Inflammatory macrophage (primary cell): ENCODE results near the gene CPNE2.
"Not testable (repeated sequence)": the region's sequence is repeated elsewhere in the genome, so short reads cannot be mapped to it uniquely, and the experiment has no call there.

ENCODE experiments used
- DNase-seq, 2 donors: peaks; one replicate each; pipeline ENCODE4 v3.0.0-alpha.2; 2020 to 2022

Gene CPNE2

DNA sequence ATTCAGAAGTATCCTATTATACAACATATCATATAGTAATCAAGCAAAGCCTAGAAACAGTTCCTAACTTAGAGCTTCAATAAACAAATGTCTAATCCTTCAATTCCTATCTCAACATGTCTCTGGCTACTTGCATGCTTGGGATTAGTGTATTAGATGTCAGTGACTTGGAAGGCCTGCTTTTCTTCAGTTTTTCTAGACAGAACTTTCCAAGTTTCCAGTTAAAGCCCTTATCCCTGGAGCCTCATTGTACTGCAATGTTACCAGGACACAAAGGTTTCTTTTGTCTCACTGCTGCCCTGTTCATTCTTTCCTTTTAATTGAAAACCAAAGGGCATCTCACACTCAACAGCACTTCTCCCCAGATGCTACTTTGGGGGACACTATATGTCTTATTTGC is 76.9 kb downstream of the CPNE2 start:
- DNase-seq, result no peak

DNA sequence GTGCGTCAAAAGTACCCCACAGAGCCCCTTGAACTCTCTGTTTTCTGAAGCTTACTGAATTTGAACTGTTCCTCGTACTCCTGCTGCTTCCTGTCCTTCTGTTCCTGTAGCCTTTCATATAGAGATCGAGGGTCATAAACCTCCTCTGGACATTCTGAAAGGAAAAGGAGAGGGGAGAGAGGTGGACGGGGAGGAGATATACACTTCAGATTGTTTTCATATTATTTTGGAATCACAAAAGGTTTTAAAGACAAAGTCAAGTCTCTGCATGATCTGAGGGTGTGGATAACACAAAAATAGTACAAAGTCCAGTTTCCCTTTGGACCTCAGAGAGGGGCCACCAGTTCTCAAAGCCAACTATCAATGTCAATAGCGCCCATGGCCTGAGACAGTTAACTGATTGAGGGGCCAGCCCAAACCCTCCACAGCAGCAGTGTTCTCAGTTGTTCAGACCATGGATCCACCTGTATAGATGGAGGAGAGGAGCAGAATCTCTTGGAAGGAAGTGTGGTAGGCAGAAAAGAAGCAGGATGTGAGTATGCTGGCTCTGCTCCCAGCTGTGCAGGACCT is 80.4 kb downstream of the CPNE2 start:
- no peak for DNase-seq

DNA sequence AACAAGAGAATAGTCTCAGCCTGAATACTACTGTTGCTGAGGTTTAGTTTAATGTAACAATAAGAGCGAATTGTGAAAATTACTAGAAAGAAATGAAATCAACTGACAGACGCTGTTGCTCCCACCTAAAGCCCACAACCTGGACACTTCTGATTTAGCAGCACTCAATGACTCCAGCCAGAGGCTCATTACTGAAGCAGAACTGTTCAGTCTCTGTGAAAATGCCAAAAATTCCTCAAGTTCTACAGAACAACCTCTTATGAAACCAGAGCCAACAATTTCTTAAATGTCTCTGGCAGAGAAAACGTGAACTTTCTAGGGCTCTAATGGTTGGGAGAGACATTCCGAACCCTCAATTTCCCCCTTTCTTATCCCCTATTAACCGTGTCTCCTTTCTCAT is 83.5 kb downstream of the CPNE2 start:
- DNase-seq, result no peak

DNA sequence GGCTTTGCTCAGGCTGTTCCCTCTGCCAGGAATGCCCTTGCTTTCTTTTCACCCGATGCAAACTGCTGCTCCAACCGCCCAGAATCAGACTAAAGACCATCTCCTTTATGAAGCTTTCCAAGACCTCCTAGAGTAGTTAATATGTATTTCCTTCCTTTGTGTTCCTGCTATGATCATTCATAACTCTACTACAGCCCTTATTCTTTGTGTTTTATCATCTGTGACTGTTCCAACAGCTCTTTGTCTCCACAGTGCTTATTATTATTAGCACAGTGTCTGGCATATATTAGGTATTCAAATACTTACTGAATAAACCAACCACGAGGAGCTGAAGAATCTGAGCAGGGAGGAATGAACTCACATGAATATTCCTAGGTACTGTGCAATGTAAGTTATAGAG is 85.8 kb downstream of the CPNE2 start:
- DNase-seq, result no peak

DNA sequence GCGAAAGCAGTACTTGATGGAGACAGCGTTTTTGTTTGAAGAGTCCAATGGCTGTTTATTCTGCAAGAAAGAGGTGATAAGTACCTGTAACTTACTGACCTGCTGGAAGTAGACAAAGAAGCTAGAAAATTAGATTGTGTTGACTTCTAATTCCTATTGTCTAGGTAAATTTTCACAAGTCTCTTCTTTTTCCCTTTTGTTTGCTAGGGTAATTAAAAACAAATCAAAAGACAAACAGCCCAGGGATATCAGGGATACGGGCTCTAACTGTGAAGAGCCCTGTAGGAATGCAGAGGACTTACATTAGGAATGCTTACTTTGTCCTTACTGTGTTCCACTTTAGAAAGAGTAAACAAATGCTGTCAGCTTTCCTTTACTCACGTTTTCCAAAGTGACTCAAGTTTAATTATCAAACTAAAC is 86.4 kb downstream of the CPNE2 start:
- DNase-seq, result no peak

DNA sequence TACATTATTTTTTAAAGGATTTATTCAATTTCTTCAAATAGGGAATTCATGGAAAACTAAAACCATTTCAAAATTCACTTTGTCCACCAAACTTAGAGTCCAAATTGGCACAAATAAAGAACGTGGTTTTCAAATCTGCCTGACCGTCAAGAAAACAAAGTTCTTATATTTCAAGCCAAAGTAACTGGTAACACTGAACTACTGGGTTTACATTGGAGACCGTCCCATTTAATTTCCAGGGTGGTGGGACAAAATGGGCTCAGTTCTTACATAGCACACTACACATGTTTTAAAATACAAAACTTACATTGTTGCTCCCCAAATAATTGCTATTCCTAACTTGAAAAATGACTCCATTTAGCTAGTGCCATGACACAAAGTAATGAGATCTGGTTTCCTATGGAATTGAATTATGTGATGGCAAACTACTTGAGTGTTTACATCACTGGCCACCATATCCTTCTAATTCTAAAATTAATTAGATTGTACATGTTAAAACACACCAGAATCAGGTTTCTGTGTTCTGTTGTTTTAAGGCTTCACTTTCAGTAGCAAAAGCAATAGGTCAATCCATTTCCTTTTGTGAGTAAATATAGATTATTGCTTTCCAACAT is 86.9 kb downstream of the CPNE2 start:
- DNase-seq, result no peak

DNA sequence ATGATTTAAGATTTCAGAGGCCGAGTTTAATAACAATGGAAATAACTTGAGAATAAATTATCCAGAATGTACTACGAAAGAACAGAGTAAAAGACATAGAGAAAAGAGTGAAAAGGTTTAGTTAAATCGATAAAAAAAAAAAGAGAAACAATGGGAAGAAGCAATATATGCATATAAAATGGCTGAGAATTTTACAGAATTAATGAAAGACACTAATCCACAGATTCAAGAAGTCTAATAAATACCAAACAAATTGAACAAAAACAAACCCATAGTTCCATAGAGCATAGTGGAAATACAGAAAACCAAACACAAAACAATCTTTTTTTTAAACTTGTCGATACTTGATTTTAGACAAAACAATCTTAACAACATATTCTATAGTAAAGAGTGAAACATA is 91.7 kb downstream of the CPNE2 start:
- no peak for DNase-seq

DNA sequence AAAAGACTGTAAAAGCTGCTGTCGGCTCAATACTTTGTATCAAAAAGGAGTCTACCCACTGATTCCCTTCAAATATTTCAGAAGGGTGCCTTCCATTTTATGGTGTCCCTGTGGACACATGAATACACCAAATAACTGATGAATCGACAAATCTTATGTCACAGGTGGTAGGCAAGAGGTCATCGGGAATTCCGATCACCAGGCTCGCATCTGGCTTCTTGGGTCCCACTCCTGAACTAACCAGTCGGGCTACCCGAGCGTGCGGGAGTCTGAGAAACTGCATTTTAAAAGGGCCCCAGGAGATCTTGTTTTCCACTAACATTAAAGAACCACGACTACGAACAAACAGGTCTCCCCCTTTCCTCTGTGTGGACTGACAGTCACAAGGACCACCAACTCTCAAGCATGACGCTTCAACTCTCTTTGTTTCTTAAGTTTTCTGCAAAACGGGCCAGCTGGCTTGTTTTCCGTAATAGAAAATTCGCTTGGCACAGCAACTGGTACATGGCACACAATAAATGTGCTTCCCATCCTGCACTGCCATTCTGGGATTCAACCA is 92.6 kb downstream of the CPNE2 start:
- no peak for DNase-seq

DNA sequence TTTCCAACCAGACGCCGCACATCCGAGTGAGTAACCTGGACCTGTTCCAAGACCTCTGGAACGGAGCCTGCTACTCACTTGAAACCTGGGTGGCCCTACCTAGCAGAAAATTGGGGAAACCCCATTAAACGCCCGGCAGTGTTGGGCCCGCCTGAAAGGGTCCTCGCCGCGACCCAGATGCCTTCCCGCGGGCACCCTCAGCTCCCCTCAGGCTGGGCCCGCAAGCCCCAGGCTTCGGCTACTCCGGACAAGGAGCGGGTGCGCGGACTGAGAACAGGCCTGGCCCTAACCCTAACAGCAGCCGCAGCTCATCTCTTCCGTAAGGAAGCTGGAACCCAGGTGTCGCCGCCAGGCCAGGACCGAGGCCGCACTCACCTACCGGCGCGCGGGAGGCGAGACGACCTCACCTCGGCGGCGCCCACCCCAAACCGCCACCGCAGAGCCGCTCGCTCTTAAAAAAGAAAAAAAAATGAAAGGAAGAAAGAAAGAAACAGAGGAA is 93.1 kb downstream of the CPNE2 start:
- DNase-seq, result peak in 1 of 2 donors; percentile 11

DNA sequence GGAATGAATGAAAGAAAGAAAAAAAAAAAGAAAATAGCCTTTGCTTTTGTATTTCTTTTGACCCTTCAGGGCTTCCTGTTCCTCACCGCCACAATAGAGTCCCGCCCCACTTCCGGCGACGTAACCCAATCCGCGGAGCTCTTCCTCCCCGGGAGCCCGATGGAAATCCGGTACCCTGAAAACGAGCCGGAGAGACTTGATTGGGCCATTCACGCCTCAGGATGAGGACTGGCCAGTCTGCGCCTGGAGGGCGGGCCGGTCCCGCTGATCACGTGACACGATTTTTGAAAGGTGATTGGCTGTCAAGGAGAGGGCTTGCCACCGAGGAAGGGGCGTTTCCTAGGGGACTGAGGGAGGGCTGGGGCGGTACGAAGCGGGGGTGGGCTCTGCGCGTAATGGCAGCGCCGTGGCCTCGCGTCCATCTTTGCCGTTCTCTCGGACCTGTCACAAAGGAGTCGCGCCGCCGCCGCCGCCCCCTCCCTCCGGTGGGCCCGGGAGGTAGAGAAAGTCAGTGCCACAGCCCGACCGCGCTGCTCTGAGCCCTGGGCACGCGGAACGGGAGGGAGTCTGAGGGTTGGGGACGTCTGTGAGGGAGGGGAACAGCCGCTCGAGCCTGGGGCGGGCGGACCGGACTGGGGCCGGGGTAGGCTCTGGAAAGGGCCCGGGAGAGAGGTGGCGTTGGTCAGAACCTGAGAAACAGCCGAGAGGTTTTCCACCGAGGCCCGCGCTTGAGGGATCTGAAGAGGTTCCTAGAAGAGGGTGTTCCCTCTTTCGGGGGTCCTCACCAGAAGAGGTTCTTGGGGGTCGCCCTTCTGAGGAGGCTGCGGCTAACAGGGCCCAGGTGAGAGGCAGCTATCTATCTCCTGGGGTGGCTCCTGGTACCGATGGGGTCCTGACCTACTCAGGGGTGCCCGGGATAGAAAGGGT is 93.8 kb downstream of the CPNE2 start, which contains the start of the genes PSME3IP1 and RSPRY1:
PSME3IP1 (minus strand) TSS at position 95 of the 927 bp plus-strand sequence. CDS start 12,185 bp downstream, outside the sequence.
RSPRY1 (plus strand) TSS at position 385 of the 927 bp plus-strand sequence. CDS start 18,330 bp downstream, outside the sequence.
- DNase-seq, result peak; percentile 100

DNA sequence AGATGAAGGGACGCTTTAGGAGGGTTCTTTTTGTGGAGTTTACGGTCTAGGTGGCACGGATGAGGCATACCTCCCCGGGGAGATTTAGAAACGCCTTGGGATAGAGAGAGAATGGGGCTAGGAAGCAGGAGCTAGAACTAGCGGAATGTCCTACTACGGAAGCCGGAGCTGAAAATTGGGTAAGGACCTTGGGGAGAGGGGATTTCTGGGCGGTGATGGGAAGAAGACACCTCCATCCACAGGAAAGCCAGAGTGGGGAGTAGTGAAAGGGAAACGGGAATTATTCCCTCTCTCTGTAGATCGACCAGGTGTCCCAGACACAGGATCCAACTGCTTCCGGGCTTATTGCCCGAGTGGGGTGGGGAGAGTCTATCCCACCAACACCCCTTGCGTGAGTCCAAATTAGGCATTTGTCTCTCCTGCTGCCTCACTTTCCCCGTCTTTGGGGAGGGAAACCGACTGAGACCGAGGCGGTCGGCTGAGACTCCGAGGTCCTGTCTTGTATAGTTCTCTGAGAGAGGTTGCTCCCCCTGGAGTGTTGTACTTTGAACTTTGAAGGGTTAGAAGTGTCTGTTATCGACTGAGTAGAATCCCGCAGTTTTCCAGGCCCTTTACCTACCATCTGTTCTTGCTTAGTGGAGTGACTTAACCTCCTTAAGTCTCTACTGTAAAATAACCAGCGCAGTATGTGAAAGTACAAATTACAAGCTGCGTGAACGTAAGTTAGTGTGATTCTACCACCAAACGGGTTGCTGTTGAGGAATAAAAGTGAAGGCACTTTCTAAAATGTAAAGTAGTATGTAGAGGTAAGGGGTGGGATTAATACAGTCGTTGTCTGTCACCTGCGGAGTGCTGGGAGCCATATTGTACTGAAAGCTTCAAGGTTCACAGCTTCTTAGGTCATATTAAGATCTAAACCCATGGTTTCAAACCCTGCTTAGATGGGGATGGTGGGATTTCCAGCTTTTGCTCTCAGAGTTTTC is 94.8 kb downstream of the CPNE2 start:
- peak in 1 of 2 donors; percentile 1 for DNase-seq

DNA sequence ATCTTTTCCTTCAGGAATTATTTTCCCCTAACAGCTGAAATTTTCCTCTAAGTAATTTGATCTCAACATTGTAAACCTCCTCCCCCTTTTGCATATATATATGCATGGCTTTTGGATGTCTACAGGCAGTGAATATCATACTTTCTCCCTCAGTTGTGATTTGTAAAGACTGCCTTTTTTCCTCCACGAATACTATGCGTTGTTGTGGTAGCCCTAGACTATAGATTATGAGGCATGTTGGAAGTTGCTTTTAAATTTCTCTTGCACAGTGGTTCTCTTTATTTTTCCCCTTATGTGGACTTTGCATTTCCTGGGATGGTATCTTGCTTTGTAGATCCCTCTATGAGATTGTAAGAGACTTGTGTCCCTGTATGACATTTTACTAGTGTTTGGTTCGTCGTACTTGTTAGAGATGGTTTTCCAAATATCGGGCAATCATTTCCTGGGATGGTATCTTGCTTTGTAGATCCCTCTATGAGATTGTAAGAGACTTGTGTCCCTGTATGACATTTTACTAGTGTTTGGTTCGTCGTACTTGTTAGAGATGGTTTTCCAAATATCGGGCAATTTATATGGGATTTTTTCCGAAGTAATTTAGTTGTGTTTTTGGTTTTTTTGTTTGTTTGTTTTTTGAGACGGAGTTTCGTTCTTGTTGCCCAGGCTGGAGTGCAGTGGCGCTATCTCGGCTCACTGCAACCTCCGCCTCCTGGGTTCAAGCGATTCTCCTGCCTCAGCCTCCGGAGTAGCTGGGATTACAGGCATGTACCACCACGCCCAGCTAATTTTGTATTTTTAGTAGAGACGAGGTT is 95.7 kb downstream of the CPNE2 start:
- DNase-seq, result not testable (repeated sequence)

DNA sequence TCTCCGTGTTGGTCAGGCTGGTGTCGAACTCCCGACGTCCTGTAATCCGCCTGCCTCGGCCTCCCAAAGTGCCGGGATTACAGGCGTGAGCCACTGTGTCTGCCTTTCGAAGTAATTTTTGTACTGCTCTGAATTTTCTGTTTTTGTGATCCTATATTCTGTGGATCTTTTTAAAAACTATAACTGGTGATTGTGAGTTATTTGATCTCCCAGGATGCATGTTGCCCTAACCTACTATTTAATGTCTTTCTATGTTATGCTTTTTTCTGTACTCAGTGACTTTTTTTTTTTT is 96.3 kb downstream of the CPNE2 start:
- DNase-seq, result no peak

DNA sequence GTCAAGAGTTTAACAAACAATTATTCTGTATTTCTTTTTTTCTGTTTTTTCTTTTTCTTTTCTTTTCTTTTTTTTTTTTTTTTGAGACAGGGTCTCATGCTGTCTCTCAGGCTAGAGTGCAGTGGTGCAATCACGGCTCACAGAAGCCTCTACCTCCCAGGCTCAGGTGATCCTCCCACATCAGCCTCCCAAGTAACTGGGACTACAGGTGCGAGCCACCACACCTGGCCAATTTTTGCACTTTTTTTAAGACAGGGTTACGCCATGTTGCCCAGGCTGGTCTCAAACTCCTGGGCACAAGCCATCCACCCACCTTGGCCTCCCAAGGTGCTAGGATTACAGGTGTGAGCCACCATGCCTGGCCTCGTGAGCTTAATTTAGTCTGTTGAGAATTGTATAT is 97.1 kb downstream of the CPNE2 start:
- not testable (repeated sequence) for DNase-seq

DNA sequence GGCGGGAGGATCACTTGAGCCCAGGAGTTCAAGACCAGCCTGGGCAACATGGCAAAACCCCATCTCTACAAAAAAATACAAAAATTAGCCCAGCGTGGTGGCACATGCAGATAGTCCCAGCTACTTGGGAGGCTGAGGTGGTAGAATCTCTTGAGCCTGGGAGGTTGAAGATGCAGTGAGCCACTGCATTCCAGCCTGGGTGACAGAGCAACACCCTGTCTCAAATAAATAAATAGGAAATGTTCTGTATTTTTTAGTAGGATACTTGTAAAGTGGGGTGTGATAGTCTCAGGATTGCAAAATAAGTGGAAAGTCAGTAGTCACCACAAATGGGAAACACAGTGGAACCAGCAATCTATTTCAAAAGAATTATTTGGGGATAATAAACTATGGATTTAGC is 97.8 kb downstream of the CPNE2 start:
- DNase-seq, result no peak

DNA sequence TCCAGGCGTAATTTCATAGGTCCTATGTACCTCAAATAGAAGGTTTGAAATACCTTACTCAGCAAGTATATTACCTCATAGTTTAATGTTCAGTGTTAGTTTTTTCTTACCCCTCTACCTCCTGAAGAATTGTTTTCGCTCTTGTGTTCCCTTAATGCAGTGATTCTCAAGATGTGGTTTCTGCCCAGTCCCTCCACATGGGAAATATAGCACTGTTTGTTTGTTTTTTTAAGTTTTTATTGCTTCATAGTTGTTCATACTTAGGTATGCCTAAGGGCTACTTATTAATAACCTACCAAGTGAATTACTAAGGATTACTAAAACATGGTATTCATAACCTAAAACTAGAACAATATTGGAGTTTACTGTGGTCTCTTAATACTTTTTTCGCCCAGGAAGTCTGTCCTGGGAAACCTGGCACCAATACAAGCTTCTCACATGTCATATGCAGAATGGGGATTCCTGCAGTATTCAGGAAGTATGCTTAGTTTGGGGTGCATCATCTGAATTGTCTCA is 98.7 kb downstream of the CPNE2 start:
- peak in 1 of 2 donors; percentile 10 for DNase-seq

DNA sequence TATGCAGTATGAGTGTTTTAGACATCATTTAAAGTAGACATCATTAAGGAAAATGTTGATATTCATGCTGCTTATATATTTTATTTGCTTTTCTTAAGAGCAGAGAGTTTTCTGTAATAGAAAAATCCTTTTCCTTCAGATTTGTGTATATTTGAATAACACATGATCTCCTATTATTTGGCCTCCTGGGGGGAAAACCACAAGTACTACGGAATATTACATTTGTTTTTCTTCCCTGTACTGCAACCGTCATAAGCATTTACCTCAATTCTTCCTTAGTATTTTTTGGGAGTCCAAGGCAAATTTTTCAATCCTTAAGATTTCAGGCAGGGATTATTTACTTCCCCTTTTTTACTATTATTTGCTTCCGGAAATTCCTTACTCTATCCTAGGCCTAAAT is 99.8 kb downstream of the CPNE2 start:
- no peak for DNase-seq

DNA sequence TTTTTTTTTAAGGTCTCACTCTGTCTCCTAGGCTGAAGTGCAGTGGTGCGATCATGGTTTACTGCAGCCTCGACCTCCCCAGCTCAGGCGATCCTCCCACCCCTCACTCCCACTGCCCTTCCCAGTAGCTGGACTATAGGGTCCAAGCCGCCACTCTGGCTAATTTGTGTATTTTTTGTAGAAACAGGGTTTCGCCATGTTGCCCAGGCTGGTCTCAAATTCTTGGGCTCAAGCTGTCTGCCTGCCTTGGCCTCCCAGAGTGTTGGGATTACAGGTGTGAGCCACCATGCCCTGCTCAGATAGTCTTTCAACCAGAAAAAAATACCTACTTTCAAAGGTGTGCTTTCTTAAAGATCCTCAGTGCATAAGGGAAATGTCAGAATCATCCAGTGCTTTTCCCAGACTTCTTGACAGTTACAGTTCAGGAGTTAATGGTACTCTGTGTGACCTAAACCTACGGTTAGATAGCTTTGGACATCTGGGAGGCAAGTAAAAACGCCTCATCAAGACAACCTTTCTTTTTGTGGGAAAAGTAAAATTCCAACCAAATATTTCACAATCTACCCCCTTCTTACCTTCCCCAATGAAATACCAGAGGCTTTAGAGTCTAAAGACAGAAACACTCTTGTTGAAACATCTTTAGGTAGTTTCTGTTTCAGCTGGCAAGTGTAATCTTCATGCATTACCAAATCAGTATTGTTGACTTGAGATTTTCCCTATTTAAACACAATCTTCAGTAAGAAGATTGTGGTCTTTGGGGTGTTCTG is 100.5 kb downstream of the CPNE2 start:
- DNase-seq, result no peak

DNA sequence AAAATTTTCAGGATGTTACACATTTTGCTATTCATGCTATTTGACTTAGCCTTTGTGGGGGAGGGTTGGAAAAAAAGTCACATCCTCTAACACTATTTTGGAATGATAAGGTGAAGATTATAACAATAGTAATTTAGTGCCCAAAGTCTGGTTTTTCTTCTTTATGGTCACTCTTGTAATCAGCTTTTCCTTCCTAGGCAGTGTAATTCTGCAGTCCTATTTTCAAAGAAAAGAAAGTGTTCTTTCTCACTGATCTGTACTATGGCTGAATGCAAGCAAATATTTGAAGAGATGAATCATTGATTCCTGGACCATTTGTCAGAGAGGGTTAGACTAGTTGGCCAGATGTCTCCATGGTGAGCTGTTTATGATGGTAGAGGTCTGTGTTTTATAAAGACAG is 102.1 kb downstream of the CPNE2 start:
- no peak for DNase-seq

DNA sequence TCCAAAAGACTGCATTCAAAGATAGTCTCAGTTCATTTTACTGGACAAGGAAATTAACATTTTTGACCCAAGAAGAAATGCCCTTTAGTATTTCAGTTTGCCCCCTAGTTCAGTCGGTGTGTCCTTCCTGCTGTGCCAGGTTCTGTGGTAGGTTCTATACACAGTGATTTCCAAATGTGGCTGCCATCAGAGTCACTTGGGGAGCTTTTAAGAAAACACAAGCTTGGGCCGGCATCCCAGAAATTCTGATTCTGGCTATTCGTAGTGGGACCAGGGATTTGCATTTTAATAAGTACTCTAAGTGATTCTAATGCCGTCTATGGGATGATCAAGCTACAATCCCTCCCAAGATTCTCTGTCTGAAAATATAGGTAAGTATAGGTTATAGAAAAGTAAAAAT is 103.9 kb downstream of the CPNE2 start:
- DNase-seq, result no peak
